Ramos (cell line): Measurements from ENCODE around the gene APOBEC3G.

Experiments used
- in situ Hi-C: fragments of 300-500 bp; cut with MboI; formaldehyde crosslinking; loops from one replicate; pipeline ENCODE4 v1.14.3; 2022; ENCODE audit warnings: low sequenced_read_pairs; ENCODE audit not compliant: unreplicated experiment

The APOBEC3G gene

DNA sequence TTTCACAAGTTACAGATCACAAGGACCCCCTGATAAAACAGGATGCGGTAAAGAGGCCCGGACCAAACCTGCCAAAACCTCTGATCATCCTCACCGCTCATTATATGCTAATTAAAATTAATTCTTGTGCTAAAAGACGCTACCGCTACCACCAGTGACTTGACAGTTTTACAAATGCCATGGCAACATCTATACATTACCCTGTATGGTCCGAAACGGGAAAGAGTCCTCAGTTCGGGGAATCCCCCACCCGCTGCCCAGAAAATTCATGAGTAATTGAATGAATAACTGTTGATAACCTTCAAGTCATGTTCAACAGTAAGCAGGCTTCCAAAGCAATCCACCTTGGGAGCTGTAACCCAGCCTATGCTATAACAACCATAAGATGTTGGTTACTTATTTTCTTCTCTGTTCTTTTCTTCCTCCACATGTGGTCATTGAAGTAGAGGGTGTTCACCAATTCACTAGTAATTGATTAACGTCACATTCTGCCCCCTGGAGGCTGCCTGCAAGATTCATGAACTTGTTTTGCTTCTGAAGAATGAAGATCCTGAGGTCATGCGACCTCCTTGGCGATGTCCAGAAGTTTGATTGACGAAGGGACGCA is 40.6 kb downstream of the APOBEC3G start:
- in situ Hi-C loops, result loop anchor here (5.0 kb wide), 1 partner anchor 105 kb away; the partner anchor contains the start of gene APOBEC3C

DNA sequence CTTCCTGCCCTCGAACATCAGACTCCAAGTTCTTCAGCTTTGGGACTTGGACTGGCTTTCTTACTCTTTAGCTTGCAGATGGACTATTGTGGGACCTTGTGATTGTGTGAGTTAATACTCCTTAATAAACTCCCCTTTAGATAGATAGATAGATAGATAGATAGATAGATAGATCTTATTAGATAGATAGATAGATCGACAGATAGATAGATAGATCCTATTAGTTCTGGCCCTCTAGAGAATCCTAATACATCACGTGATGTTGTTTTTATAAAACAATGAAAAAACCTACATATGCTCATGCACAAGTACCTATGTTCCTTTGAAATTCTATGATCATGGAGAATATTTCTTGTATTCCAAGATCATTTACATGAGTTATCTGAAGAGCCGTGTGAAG is 43.9 kb downstream of the APOBEC3G start:
- in situ Hi-C loops, result loop anchor here (10.0 kb wide), 2 partner anchors 146 to 246 kb away; partner anchors contain the start of gene CBX6

DNA sequence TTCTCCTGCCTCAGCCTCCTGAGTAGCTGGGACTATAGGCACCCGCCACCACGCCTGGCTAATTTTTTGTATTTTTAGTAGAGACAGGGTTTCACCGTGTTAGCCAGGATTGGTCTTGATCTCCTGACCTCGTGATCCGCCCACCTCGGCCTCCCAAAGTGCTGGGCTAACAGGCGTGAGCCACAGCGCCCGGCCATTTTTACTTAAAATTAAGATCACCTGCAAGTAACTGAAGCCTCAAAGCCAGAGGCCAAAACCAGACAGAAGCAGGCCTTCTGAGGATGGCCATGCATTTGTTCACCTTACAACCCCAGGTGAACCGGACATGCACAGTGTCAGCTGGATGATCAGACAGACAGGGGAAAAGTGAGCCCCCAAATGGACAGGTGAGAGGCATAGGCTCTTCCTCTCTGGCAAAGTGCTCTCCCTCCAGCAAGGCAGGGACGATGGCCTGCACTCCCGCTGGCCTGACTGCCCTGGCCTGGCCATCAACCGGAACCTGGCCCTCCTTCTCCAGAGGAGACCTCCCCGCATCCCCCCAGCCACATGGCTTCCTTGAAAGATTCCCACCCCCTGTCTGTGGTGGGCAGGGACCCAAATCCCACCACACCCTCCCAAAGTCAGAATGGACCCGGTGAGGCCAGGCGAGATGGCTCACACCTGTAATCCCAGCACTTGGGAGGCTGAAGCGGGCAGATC is 45.8 kb downstream of the APOBEC3G start:
- in situ Hi-C loops, result loop anchor here (10.0 kb wide), 2 partner anchors 148 to 248 kb away; partner anchors contain the start of gene CBX6

DNA sequence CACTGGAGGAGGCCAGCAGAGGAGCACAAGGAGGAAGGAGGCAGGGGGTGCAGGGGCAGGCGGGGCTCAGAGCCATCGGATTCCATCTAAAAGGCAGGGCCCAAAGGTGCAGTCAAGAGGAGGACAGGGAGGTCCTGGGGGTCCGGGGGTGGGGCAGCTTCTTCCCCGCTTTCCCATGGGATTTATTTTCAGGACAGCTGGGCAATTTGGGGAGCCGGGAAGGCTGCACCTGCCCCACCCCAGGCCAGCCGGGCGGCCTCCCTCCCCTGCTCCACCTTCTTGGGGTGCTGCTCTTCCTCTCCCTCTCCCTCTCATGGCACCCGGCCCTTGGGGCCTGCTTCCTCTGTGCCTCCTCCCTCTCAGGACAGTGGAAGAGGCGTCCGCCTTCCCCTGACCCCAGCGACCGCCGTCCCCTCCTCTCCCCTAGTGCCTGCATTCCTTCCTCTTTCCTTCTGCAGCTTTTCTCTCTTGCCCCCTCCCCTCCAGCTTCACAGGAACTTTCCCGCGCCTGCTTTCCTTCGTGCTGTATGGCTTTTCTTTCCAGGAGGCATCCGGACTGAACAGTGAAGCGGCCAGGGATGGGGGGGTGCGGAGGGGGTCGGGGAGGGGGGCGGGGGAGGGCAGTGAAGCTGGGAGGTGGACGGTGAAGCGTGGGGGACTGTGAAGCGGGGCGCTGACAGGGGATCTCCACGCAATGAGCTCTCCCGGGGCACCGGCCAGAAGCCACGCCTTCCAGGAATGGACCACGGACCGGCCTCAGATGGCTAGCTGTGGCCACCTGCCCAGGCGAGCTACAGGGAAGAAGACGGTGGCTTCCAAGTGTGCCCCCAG is 46.9 kb downstream of the APOBEC3G start:
- in situ Hi-C loops, result loop anchor here (10.0 kb wide), 2 partner anchors 149 to 249 kb away; partner anchors contain the start of gene CBX6

DNA sequence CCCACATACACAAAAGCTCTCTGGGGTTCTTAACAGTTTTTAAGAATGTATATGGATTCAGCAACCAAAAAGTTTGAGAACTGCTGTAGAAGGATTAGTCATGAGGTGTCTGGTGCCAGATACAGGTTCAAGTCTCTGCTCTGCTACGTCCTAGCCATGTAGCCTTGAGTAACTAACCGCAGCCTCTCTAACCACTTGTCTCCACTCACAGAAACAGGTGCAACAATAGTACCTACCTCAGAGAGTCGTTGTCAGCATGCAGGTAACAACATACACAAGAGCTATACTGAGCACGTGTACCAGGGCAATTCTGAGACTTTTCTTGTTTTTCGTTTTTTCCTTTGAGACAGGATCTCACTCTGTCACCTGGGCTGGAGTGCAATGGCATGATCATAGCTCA is 48.5 kb downstream of the APOBEC3G start:
- in situ Hi-C loops, result loop anchor here (10.0 kb wide), 2 partner anchors 151 to 251 kb away; partner anchors contain the start of gene CBX6

DNA sequence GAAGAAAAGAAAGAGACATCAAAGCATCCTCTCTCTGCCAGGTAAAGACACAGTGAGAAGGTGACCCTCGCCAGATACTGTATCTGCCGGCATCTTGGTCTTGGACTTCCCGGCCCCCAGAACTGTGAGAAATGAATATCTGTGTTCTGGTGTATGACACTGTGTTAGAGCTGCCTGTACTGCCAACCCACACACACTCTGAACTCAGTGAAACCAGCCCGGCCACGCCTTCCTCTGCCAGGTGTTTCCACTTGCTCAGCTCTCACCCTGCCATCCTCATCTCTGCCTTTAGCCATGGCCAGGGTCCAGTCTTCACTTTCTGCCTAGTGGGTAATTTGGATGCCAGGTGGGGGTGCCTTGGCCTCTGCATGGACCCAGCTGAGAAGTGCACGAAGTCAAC is 51.4 kb downstream of the APOBEC3G start:
- in situ Hi-C loops, result loop anchor here (10.0 kb wide), 2 partner anchors 154 to 254 kb away; partner anchors contain the start of gene CBX6

DNA sequence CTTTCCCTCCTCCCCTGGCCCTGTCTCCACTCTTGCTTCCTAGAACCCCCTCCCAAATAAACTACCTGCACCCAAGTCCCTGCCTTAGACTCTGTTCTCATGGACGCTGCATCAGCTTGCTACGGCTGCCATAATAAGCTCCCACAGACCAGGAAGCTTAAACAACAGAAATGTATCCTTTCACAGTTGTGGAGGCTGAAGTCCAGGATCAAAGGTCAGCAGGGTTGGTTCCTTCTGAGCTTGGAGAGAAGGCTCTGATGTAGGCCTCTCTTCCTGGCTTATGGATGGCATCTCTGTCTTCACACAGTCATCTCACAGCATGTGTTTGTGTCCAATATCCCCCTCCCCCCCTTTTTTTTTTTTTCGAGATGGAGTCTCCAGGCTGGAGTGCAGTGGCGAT is 52.0 kb downstream of the APOBEC3G start:
- in situ Hi-C loops, result loop anchor here (10.0 kb wide), 2 partner anchors 154 to 254 kb away; partner anchors contain the start of gene CBX6

DNA sequence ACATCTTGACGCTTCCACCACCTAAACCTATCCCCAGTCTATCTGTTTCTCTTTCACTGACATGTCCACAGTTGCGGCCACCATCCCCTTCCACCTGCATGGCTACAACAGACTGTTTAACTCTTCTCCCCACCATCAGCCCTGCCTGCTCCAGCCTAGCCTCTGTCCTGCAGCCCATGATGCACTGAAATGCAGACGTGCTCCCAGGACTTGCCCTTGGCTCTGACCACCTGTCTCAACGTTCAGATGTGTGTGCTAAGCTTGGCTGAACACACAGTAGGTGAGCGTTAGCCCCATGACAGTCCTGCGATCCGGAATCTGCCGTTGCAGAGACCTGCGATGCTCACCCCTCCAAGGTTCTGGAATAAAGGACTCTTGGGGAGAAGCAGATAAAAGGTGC is 52.7 kb downstream of the APOBEC3G start:
- in situ Hi-C loops, result loop anchor here (10.0 kb wide), 2 partner anchors 155 to 255 kb away; partner anchors contain the start of gene CBX6

DNA sequence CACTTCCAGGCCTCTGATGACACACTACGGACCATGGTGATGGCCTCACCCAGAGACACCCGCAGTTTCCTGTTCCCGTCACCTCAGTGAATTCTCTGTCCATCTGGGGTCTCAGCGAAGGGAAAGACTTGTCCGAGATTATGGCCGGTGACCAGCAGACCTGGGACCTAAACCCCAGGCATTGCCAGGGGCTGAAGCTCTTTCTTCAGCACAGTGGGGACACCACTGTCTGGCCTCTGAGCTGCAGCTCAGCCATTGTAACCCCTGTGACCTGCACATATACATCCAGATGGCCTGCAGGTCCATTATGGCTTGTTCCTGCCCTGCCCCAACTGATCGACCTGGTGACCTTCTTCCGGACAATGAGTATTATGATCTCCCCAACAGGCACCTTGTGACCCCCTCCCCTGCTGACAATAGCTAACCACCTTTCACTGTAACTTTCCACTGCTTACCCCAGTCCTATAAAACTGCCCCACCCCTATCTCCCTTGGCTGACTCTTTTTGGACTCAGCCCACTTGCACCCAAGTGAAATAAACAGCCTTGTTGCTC is 53.2 kb downstream of the APOBEC3G start:
- in situ Hi-C loops, result no loop called here

DNA sequence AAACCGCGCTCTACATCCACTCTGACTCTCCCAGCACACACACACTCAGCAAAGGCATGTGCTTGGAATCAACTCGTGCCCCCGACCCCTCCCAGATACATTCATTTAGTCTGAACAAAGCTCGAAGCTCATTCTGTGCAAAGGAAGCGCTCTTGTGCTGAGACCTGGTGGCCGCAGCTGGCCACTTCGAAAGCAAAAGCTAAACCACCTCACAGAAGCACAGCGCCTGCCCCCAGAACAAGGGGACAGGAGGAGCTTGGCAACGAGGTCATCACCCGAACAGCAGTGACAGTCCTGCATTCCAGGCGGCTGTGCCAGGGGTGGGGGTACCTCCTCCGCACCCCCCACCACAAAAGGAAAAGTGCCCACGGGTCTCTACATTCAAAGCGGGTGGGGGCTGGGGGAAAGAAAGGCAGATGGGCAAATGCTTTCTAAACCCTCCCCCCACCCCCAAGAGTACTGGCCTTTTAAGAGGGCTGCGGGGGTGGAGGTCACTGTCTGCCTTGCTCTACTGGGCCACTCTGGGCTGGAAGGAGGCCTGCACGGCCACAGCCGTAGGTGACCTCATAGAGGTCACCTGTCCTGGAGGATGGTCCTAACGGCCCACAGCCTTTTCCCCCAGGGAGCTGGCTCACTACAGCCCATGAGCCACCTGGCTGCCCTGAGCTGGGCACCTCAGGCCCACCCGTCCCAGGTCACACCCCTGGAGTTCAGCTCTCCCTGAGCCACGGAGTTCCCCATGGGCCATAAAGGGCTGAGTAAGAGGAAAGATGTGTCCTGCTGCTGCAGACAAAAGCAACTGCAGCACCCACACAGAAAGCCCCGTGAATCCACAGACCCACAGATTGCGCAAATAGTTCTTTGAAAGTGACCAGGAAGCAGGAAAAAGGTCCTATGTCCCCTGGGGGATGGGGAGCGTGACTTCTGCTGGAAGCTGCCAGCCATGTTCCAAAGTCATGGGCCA is 54.1 kb downstream of the APOBEC3G start:
- in situ Hi-C loops, result no loop called here

DNA sequence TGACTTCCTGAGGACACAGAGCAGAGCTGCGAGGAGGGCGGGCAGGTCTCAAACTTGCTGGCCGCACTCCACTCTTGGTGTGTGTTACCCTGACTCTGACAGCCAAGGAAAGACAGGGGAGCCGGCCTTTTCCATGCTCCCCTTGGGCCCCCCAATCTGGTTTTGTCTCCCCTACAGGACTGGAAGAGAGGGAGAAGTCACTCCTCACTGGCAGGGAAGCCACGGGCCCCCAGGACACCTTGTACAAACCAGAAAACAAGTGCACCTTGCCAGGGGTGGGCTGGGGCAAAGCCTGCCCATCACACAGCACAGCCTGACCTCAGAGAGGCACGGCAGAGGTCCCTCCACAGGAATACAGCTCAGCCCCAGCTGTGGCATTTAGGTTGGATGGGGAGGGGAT is 55.2 kb downstream of the APOBEC3G start:
- in situ Hi-C loops, result no loop called here

DNA sequence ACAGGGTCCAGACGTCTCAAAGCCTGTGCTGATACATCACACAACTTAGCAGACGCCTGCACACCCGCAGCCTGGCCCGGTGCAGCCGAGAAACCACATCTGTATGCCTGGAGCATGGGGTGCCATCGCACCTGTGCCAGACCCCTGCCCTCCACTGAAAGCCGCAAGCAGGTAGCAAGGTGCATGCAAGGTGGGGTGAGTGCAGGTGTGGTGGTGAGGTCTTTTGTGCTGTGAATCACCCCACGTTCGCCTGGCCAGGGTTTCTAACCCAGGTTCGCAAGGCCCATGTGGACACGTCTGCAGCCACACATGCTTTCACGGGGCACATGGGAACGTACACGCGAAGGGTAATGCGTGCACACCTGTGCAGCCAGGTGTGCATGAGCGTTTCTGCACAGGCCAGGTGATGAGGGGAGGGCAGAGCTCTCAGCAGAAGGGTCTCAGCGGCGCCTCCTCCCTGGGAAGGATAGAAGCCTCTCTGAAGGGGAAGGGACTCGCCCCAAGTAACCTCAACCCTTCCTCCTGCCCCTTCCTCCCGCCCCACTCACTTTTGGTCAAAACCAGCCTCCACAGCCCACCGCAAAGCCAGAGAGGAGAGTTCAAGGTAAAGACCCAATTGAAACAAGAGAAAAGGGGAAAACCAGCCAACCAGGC is 55.9 kb downstream of the APOBEC3G start:
- in situ Hi-C loops, result no loop called here

DNA sequence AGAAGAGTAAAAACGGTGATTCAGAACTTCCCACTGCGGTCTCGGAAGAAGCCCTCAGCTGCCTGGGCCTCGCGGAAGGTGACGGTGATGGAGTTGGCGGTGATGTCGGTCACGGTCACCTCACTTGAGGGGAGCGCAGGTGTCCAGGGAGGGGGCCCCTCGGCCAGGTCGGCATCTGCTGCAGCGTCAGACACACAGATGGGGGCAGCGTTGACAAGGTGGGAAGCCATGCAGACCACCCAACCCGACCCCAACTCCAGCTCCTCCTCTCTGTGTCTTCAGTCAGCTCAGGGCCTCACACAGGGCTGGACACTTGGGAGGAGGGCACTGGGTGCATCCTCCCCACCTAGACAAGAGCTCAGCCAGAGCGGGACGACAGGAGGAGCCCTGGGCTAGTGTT is 56.8 kb downstream of the APOBEC3G start:
- in situ Hi-C loops, result no loop called here

DNA sequence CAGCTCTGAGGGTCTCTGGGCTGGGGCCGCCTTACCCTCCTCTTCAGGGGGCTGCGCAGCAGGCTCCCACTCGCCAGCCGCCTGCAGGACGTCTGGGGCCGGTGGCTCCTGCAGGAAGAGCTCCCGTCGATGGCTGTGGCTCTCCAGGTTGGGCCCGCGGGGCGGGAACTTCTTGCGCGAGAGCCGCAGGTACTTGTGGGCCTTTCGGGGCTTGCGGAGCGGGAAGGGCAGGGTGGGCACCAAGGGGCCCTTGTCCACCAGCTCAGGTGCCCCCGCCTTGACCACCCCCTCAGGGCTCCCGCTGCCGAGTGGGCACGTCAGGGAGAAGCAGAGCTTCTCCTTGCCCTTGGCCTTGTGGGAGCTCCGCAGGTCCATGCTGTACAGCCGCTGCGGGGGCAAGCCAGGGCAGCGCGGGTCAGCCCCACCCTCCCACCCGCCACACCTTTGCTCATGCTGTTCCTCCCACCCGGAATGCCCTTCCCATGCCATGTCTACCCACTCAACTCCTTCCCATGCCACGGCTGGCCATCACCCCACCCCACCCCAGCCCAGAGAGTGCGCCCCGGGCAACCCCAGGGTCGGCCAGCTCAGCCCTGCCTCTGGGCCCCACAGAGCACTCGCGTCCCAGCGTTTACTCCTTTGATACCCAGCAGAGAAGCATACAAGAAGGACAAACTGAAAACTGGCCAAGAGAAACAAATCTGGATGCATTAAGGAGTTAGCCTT is 57.5 kb downstream of the APOBEC3G start:
- in situ Hi-C loops, result no loop called here

DNA sequence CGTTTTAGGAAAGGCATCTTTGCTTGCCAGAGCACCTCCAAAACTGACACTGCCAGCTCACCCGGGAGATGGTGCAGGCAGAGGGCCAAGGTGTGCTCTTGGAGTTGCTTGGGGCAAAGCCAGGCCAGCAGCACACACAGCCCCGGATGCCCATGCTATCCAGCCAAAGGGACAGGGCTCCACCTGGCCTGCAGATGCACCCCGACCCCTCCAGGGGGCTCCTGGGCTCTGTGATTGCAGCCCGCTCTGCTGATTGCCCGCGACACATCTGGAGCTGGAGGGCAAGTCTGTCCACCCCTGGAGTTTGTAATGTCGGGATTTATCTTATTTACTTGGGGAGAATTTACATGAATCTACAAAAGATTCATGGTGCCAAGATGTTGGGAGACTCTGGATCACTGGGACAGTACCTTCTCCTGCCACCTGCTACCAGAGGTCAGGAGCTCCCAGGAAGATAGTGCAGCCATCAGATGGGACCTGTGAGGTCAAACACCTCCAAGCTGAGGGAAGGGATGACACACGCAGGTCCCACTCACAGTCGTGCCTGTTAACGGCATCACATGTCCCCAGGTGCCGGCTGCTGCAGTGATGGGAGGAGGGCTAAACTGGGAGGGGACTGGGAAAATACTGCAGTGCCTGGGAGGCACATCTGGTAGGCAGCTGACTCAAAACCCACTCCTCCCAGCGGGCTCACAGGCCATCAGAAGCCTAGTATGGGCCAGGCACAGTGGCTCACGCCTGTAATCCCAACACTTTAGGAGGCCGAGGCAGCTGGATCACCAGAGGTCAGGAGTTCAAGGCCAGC is 58.2 kb downstream of the APOBEC3G start:
- in situ Hi-C loops, result no loop called here

DNA sequence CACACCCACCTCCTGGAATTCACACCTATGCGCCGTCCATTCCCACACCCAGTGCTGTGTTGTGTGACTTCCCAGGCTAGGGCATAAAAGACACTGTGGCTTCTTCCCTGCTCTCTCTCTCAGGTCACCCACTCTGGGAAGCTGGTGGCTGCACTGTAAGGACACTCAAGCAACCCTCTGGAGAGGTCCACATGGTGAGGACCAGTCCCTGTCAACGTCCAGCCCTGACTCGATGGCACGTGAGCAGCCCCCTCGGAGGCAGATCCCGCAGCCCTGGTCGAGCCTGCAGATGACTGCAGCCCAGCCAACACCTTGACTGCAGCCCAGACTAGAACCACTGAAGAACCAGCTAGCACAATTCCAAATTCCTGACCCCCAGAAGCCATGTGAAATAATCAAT is 59.2 kb downstream of the APOBEC3G start:
- in situ Hi-C loops, result no loop called here
